ENCODE data around the gene TGFBR3.
A peak's percentile ranks its signal among the peaks of the same experiment; 100 is the strongest.

TGFBR3 gene

GRCh38 chr1:91818713-91818975 is 67.3 kb downstream of the TGFBR3 start:
- DNase-seq (ENCODE audit: low read depth): peak; percentile 31
- no peak overlapping the region for H3K4me3 ChIP-seq (ENCODE audit: control insufficient read depth, low read depth, low read length)
- TF ChIP-seq, protein P1, sequence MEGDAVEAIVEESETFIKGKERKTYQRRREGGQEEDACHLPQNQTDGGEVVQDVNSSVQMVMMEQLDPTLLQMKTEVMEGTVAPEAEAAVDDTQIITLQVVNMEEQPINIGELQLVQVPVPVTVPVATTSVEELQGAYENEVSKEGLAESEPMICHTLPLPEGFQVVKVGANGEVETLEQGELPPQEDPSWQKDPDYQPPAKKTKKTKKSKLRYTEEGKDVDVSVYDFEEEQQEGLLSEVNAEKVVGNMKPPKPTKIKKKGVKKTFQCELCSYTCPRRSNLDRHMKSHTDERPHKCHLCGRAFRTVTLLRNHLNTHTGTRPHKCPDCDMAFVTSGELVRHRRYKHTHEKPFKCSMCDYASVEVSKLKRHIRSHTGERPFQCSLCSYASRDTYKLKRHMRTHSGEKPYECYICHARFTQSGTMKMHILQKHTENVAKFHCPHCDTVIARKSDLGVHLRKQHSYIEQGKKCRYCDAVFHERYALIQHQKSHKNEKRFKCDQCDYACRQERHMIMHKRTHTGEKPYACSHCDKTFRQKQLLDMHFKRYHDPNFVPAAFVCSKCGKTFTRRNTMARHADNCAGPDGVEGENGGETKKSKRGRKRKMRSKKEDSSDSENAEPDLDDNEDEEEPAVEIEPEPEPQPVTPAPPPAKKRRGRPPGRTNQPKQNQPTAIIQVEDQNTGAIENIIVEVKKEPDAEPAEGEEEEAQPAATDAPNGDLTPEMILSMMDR (conservative IDR thresholded peaks at IDR 0.05; ENCODE audit: control insufficient read depth, insufficient read depth, low read depth, low read length): no peak

- no peak overlapping the region for H3K4me3 ChIP-seq (ENCODE audit: control insufficient read depth, low read depth, low read length)
- TF ChIP-seq, protein P1 (conservative IDR thresholded peaks at IDR 0.05; ENCODE audit: control insufficient read depth, insufficient read depth, low read depth, low read length): no peak
- DNase-seq (ENCODE audit: low read depth): no peak
Observed at GRCh38 chr1:91817211-91817905, 68.6 kb downstream of the TGFBR3 start.

DNA sequence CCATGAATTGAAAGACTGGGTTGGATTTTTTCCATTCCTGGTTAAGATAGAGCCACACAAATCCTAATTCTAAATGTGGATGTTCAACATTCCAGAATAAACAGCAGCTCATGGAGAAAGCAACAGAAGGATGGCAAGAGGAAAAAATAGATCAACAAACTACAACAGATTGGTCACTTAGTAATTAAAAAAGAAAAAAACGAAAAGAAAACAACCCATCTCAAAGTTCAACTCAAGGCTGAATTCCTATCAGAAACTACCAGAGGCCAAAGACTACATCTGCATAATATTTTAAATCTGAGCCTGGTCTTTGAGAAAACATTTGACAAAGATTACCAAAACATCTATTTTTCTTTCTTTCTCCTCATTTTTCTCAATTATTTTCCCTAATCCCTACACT is 69.9 kb downstream of the TGFBR3 start:
- TF ChIP-seq, protein P1 (conservative IDR thresholded peaks at IDR 0.05; ENCODE audit: control insufficient read depth, insufficient read depth, low read depth, low read length): no peak
- DNase-seq (ENCODE audit: low read depth): no peak
- no peak overlapping the region for H3K4me3 ChIP-seq (ENCODE audit: control insufficient read depth, low read depth, low read length)

DNA sequence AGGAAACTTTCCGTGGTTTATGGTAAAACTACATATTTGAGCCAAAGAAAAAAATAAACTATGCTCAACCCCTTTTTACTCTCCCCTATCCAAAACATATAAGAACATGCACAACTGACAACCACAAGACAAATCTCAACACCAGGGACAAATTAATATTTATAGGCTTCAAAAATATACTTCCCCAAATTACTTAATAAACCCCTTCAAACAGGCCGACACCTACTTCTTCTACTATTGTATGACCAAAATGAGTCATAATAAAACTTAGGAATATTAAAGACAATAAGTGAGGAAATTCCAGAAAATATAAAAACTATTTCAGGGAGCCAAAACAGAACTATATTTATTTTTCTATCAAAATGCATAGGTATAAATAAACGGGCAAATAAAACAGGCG is 71.5 kb downstream of the TGFBR3 start:
- no peak for DNase-seq (ENCODE audit: low read depth)
- H3K4me3 ChIP-seq (ENCODE audit: control insufficient read depth, low read depth, low read length): no peak overlapping the region
- TF ChIP-seq, protein P1 (conservative IDR thresholded peaks at IDR 0.05; ENCODE audit: control insufficient read depth, insufficient read depth, low read depth, low read length): no peak

DNA sequence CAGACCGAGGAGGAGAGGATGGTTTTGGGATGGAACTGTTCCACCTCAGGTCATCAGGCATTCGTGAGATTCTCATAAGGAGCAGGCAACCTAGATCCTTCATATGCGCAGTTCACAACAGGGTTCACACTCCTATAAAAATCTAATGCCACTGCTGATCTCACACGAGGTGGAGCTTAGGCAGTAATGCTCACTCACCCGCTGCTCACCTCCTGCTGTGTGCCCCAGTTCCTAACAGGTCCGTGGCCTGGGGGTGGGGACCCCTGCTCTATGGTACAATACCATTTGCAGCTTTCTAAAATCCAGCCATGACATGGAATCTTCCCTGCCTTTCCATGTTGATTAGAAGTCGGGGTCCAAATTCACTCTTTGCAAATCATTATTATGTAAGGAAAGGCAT is 72.1 kb downstream of the TGFBR3 start:
- no peak overlapping the region for H3K4me3 ChIP-seq (ENCODE audit: control insufficient read depth, low read depth, low read length)
- no peak for DNase-seq (ENCODE audit: low read depth)
- TF ChIP-seq, protein P1 (conservative IDR thresholded peaks at IDR 0.05; ENCODE audit: control insufficient read depth, insufficient read depth, low read depth, low read length): no peak

GRCh38 chr1:91811363-91812025 is 74.5 kb downstream of the TGFBR3 start:
- H3K4me3 ChIP-seq (ENCODE audit: control insufficient read depth, low read depth, low read length): no peak overlapping the region
- no peak for DNase-seq (ENCODE audit: low read depth)
- TF ChIP-seq, protein P1 (conservative IDR thresholded peaks at IDR 0.05; ENCODE audit: control insufficient read depth, insufficient read depth, low read depth, low read length): no peak
